Measurements from ENCODE around the gene SIK1.

- TF ChIP-seq POLR2A (IDR thresholded peaks at IDR 0.05; ENCODE audit: low read depth, low read length), result no peak
- TF ChIP-seq, protein P1, sequence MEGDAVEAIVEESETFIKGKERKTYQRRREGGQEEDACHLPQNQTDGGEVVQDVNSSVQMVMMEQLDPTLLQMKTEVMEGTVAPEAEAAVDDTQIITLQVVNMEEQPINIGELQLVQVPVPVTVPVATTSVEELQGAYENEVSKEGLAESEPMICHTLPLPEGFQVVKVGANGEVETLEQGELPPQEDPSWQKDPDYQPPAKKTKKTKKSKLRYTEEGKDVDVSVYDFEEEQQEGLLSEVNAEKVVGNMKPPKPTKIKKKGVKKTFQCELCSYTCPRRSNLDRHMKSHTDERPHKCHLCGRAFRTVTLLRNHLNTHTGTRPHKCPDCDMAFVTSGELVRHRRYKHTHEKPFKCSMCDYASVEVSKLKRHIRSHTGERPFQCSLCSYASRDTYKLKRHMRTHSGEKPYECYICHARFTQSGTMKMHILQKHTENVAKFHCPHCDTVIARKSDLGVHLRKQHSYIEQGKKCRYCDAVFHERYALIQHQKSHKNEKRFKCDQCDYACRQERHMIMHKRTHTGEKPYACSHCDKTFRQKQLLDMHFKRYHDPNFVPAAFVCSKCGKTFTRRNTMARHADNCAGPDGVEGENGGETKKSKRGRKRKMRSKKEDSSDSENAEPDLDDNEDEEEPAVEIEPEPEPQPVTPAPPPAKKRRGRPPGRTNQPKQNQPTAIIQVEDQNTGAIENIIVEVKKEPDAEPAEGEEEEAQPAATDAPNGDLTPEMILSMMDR (IDR thresholded peaks at IDR 0.05; ENCODE audit: extremely low read depth in 1 of 2, insufficient read depth in 1 of 2, low read depth in 1 of 2, low read length in 2 of 2), result no peak
- no peak for TF ChIP-seq POLR2AphosphoS5 (IDR thresholded peaks at IDR 0.05; ENCODE audit: insufficient read depth, low read depth, low read length)
- no peak for TF ChIP-seq JUN (IDR thresholded peaks at IDR 0.05; ENCODE audit: borderline replicate concordance, insufficient read depth, insufficient read length, low read depth)
- no peak for TF ChIP-seq MAX (IDR thresholded peaks at IDR 0.05; ENCODE audit: insufficient read depth, insufficient read length)
- TF ChIP-seq EZH2 (IDR thresholded peaks at IDR 0.05; ENCODE audit: borderline replicate concordance, low read depth, low read length, severe bottlenecking), result no peak
Observed at GRCh38 chr21:43370888-43371570, 55.9 kb downstream of the SIK1 start.

All from endothelial cell of umbilical vein (primary cell).